GM10266 (cell line): ENCODE data around the gene PLEKHG4B.

Source experiments
- DNase-seq: peaks from one replicate; pipeline ENCODE4 v3.0.0; 2012; ENCODE audit errors: extremely low spot score
- CTCF ChIP-seq: IDR thresholded peaks from 2 replicates; pipeline ENCODE4 v1.5.1; 2012; ENCODE audit warnings: mild to moderate bottlenecking, low read depth; ENCODE audit not compliant: control insufficient read depth, insufficient read depth; ENCODE audit errors: missing control alignments

The PLEKHG4B gene

GRCh38 chr5:156411-157072 lies 64.6 kb downstream of the PLEKHG4B start:
- DNase-seq: no peak
- no peak for TF ChIP-seq CTCF

- no peak for TF ChIP-seq CTCF
- no peak for DNase-seq
Measured at GRCh38 chr5:157126-157715, 65.3 kb downstream of the PLEKHG4B start.

- no peak for DNase-seq
Measured at GRCh38 chr5:157801-158200, 65.8 kb downstream of the PLEKHG4B start.

GRCh38 chr5:158807-159447 lies 67.0 kb downstream of the PLEKHG4B start:
- DNase-seq: no peak
- TF ChIP-seq CTCF: no peak

More at GRCh38 chr5:157801-158200, 65.8 kb downstream of the PLEKHG4B start:
- TF ChIP-seq CTCF: no peak

GRCh38 chr5:159448-160172 lies 67.6 kb downstream of the PLEKHG4B start:
- TF ChIP-seq CTCF: no peak
- DNase-seq: no peak

GRCh38 chr5:160173-160510 lies 68.2 kb downstream of the PLEKHG4B start:
- no peak for TF ChIP-seq CTCF
- no peak for DNase-seq
